GM19467 (cell line): ENCODE data around the gene GPR146.

Source experiments
- ATAC-seq: cut with Tn5 transposase; IDR thresholded peaks from one replicate; pipeline ENCODE4 v1.9.1; 2021; ENCODE audit warnings: mild to moderate bottlenecking, moderate library complexity; ENCODE audit not compliant: unreplicated experiment

Gene GPR146

GRCh38 chr7:1011297-1012003 is 32.9 kb upstream of the GPR146 start:
- ATAC-seq: no peak

DNA sequence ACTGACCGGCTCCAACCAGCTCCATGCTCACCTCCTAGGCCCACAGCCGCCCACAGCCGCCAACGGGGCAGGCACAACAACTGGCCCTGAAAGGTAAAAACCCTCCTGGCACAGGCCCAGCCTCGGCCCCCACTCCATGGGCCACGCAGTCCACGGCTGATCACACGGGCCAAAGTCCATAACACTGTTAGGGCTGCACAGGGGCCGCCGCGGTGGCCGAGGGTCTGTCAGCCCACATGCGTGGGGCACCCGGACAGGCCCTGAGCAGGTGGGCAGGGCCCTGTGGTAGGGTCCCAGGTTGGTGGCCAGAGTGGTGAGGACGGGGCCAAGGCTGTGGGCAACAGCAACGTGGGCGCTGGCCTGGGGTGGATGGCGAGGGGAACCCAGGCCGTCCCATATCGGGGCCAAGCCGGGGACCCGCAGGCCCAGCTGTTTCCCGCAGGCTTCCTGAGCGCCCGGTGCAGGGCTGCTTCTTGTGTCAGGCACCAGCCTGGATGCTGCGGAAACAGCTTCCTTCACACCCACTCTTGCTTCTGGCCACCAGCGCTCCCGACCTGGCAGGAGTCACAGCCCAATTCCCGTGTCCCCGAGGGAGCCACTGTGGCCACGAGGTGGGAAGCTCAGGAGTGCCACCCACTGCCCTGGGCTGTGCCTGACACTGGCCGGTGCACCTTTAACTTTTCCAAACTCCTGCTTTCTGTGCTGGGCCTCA is 32.2 kb upstream of the GPR146 start:
- no peak for ATAC-seq

GRCh38 chr7:1012716-1013095 is 31.6 kb upstream of the GPR146 start:
- ATAC-seq: no peak

- ATAC-seq: no peak
Observed at GRCh38 chr7:1013581-1013980, 30.8 kb upstream of the GPR146 start.

- ATAC-seq: no peak
Observed at GRCh38 chr7:1014681-1015080, 29.7 kb upstream of the GPR146 start.

DNA sequence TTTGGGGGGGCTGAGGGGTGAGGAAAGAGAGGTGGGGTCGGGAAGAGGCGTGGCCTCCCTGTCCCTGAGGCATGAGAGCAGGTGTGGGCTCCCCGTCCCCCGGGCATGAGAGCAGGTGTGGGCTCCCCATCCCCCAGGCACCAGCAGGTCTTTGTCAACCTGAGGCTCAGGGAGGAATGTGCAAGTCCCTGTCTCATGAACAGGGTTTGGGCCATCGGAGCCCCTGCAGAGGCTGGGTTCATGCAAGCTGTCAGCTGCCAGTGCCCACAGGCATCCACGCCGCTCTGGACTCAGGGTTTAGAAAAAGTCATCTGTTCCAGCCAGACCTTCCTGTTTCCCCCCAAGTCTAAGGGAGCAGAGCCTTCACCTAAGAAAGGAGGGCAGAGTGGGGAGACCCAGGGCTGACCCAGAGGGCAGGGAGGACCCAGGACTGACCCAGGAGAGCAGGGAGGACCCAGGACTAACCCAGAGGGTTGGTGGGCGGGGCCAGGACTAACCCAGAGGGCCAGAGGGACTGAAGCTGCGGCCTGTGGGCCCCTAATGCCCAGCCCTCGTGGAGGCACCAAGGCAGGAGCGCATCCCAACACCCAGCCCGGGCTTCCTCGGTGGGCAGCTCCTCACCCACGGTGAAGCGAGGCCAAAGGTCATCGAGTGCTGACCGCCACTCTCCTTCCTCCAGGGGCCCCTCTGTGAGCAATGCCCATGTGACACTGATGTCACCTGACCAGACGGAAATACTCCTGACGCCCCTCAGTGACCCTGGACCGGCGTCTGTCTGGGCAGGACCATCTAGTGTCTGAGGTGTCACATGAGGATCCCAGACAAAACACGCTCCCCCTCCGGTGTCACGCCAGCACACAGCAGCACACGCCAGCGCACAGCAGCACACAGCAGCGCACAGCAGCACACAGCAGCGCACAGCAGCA is 28.9 kb upstream of the GPR146 start:
- no peak for ATAC-seq

DNA sequence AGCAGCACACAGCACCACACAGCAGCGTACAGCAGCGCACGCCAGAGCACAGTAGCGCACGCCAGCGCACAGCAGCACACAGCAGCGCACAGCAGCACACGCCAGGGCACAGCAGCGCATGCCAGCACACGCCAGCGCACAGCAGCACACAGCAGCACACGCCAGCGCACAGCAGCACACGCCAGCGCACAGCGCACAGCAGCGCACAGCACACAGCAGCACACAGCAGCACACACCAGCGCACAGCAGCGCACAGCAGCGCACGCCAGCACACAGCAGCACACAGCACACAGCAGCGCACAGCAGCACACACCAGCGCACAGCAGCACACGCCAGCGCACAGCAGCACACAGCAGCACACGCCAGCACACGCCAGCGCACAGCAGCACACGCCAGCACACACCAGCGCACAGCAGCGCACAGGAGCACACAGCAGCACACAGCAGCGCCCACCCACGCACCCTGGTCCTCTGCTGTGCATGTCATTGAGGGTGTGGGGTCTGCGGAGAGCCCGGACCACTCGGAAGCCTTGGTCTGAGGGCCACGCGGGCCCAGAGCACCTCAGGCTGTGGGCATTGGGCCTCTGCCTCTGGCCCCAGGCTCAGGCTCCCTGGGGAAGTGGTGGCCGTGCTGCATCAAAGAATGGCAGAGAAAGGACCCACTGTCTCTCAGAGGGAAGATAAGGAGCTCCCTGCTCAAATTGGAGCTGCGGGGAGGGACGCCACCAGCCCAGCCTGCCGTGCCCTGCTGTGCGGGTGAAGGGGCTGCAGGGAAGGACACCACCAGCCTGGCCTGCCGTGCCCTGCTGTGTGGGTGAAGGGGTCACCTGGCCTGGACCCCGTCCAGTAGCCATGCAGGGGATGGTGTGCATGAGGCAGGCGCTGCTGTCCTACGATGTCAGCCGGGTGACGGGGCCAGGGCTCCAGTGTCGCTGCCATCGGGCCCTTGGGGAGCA is 27.5 kb upstream of the GPR146 start:
- no peak for ATAC-seq

- ATAC-seq: no peak
Observed at GRCh38 chr7:1017586-1018333, 26.6 kb upstream of the GPR146 start.

- no peak for ATAC-seq
Observed at GRCh38 chr7:1018334-1018695, 26.0 kb upstream of the GPR146 start.

- no peak for ATAC-seq
Observed at GRCh38 chr7:1019255-1019785, 25.0 kb upstream of the GPR146 start.

- ATAC-seq: no peak
Observed at GRCh38 chr7:1019789-1020610, 24.3 kb upstream of the GPR146 start.

DNA sequence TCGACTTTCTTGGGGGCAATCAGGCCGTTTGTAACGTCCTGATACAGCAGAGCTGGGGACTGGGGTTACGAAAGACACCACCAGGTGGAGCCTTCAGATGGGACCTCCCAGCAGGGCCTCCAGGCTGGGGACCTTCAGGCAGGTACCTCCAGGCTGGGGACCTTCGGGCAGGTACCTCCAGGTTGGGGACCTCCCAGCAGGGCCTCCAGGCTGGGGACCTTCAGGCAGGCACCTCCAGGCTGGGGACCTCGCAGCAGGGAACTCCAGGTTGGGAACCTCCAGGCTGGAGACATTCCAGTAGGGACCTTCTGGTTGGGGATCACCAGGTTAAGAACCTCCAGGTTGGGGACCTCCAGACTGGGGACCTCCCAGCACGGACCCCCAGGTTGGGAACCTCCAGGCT is 23.5 kb upstream of the GPR146 start:
- no peak for ATAC-seq

GRCh38 chr7:1021366-1021765 is 23.0 kb upstream of the GPR146 start:
- no peak for ATAC-seq

DNA sequence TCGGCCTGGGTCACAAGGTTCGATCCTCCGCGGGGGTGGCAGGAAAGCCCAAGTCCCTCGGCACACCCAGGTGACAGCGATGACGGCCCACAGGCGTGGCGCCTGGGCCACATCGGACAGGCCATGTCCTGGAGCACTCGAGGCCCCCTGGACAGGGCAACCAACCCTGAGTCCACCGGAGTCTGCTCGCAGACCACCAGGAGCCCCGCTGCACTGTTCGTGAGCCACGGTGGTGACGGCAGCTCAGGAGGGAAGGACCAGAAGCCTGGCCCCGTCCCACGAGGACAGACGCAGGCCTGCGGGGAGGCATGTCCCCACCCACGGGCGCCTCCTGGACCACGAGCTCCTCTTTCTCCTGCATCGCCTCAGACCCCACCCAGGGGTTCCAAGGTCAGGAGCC is 22.4 kb upstream of the GPR146 start:
- no peak for ATAC-seq

DNA sequence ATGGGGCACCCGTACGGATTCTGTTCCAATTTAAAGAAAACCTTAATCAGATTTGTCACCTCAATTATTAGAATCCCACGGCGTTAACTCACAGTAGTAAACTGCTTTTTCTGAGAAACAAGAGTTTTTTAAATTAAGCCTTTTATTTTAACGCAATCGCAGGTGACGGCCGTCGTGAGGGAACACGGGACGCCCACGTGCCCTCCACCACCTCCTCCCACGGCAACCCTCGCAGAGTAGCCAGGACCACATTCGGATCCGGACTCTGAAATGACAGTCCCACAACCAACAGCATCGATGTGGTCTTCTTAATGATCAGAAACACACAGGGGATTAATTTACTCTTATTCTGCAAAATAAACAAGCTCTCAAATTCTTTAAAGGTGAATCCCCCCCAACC is 22.0 kb upstream of the GPR146 start:
- ATAC-seq: no peak

- ATAC-seq: no peak
Observed at GRCh38 chr7:1022801-1023465, 21.4 kb upstream of the GPR146 start.

DNA sequence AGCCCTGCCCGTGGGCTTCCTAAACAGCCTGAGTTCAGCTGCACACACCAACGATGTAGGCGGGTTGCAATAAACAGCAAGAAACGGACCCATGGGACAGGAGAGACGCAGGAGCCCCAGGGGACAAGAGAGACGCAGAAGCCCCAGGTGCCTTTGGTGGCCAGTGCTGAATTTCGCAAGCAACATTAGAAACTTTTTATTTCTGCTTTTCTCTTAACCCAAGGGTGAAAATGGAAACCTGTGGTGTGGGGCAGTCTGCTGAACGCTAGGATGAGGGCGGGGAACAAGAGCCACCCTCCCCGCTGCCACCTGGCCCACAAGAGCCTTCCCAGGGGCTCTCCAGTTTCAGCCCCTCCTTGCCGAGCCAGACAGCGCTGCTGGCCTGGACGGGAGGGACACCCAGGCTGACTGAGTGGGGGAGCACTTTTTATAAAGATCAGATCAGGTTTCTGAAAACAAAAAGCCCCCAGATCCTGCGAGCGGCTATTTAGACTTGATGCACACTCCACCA is 20.0 kb upstream of the GPR146 start:
- ATAC-seq: peak; percentile 57
